AG04449 (cell line): Measurements from ENCODE around the gene GJD3.

Experiments used
- CTCF ChIA-PET: fragments of 350-600 bp; formaldehyde crosslinking; extraction: SDS; loops from one replicate; lab custom pipeline; 2021; ENCODE audit warnings: antibody characterized with exemption; lab: Yijun Ruan, JAX
- POLR2A ChIA-PET: fragments of 400-600, 350-600 bp; formaldehyde crosslinking; extraction: SDS; loops from one replicate; lab custom pipeline; 2020; ENCODE audit warnings: antibody characterized with exemption, inconsistent platforms; lab: Yijun Ruan, JAX
- DNase-seq: peaks from one replicate; pipeline ENCODE4 v3.0.0-alpha.2; 2010; ENCODE audit warnings: low read depth, low spot score
- H3K4me3 ChIP-seq: 2 replicates; pipeline ENCODE4 v1.5.1; 2011; ENCODE audit warnings: low read depth, mild to moderate bottlenecking, control low read depth, low read length
- TF ChIP-seq, protein P1 (sequence below): IDR thresholded peaks from one replicate; pipeline ENCODE4 v1.5.1; 2011; ENCODE audit warnings: mild to moderate bottlenecking, moderate library complexity, low read length, control low read depth, inconsistent platforms; ENCODE audit not compliant: insufficient read depth; ENCODE audit errors: missing control alignments

GJD3 gene

DNA sequence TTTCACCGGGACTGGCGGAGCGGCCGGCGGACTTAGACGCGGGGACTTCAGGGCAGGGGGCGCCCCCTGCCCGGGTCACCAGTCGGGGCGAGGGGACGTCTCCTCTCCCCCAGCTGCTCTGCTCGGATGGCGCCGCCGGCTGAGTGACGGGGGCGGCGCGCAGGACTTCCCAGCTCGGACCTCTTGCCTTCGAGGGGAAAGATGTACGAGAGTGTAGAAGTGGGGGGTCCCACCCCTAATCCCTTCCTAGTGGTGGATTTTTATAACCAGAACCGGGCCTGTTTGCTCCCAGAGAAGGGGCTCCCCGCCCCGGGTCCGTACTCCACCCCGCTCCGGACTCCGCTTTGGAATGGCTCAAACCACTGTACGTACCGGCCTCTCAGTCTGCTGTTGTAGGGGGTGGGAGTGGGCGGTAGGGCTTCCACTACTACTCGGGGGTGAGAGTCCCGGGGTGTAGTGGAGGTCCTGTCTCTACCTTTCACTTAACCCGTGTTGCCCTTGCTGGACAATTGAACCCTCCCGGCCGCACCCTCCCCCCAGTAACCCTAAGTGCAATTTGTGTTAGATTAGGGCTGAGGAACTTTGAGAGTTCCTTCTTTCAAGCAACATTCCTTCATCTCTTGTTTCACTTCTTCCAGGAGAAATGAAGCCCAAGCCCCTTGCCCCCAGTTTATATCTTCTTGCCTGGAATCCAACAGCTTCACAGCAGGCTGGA, 21.9 kb downstream of the GJD3 start:
- ChIA-PET CTCF (interaction anchor here (1.0 to 23.6 kb wide), 4 partner anchors 12 to 140 kb away, joined by 3 to 649 read pairs (median 44); partner anchors contain the start of gene RARA), POLR2A (no interaction called here)
- peak overlapping the region; percentile 62 for H3K4me3 ChIP-seq
- DNase-seq, result no peak
- TF ChIP-seq, protein P1, sequence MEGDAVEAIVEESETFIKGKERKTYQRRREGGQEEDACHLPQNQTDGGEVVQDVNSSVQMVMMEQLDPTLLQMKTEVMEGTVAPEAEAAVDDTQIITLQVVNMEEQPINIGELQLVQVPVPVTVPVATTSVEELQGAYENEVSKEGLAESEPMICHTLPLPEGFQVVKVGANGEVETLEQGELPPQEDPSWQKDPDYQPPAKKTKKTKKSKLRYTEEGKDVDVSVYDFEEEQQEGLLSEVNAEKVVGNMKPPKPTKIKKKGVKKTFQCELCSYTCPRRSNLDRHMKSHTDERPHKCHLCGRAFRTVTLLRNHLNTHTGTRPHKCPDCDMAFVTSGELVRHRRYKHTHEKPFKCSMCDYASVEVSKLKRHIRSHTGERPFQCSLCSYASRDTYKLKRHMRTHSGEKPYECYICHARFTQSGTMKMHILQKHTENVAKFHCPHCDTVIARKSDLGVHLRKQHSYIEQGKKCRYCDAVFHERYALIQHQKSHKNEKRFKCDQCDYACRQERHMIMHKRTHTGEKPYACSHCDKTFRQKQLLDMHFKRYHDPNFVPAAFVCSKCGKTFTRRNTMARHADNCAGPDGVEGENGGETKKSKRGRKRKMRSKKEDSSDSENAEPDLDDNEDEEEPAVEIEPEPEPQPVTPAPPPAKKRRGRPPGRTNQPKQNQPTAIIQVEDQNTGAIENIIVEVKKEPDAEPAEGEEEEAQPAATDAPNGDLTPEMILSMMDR, result no peak

DNA sequence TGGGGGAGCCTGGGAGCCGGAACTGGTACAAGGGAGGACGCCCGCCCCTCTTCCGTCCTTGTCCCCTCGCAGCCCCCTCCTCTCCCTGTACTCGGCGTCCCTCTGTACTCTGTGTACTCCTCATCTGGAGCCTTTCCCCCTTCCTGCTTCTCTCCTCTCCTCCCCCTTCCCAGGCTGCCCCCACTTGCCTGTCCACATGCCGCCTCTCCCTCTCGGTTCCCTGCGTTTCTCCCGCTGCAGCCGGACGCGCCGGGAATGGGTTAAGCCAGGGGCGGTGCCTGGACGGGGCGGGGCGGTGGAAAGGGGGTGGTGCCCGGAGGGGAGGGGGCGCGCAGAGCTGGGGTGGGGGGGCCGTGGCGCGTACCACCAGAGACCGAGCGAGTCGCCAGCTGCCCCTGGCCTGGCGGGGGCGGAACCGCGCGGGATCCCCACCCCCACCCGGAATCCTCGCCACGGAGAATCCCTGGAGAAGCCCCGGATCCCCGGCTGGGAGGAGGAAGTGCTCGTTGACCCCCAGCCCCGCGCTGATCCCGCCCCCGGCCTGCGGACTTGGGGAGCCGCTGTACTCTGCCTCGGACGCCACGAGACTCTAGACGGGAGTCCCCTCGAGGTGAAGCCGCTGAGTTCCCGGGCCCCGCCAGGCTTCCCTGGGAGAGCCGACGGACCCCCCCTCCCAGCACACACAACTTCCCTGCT, 22.6 kb downstream of the GJD3 start:
- POLR2A ChIA-PET, result no interaction called here
- DNase-seq, result no peak
- peak overlapping the region; percentile 62 for H3K4me3 ChIP-seq
- CTCF ChIA-PET, result interaction anchor here (1.0 to 23.6 kb wide), 4 partner anchors 12 to 140 kb away, joined by 3 to 649 read pairs (median 42); partner anchors contain the start of gene RARA
- TF ChIP-seq, protein P1, result no peak

DNA sequence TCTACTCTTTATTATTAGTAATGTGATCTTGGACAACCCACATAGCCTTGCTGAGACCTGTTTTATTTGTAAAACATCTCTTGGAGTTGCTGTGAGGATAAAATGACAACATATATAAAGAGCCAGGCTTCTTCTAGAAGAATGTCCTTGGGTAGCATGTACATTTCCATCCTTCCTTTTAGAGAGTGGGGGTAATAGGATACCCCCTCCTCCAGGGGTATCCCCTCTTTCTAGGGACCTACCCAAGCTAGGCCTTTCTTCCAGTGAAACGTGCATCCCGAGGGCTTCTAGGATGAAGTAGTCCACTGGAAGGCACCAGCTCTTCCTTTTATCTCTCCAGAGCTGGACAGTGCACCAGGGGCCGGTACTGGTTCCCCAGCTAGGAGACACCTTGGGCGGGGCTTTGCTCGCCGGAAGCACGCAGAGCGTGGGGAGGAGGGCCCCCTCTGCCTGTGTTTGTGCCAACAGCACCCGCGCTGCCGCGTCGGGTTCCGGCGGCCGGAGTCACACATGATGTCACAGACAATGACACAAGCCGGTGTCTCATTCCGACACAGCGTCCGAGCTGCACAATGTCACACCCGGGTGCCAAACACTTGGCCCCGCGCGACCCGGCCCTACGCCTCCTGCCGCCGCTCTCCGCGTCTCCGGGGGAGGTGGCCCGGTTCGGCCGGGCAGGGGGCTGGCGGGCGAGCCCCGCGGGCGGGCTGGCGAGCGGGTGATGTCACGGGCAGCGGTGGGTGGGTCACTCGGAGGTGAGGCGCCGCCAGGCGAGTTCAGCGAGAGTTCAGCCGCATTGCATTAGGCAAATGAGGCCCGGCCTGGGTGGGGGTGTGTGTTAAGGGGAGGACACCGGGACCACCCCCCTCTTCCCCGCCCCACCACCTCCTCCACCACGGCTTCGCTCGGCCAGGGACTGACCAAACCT, 23.4 kb downstream of the GJD3 start:
- H3K4me3 ChIP-seq, result peak overlapping the region; percentile 62
- ChIA-PET CTCF (interaction anchor here (1.6 to 23.6 kb wide), 3 partner anchors 13 to 36 kb away, joined by 4 to 649 read pairs (median 79); partner anchors contain the start of gene RARA), POLR2A (no interaction called here)
- TF ChIP-seq, protein P1, result no peak
- no peak for DNase-seq

DNA sequence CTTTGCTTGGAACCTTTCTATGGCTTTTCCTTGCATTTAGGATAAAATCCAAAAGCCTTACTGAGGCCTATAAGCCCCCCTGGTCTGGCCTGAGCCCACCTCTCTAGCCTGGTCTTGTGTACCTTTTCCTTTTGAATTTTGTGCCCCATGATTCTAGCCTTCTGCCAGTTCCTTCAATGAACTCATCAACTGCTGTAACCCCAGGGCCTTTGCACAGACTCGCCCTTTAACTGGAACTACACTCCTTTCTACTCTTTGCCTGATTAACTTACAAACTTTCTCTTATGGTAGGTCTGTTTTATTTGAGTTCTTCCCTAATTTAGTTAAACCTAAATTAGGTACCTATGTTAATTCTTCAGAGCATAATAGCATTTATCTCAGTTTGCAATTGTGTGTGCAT, 24.2 kb downstream of the GJD3 start:
- CTCF ChIA-PET, result interaction anchor here (1.6 to 23.6 kb wide), 3 partner anchors 12 to 36 kb away, joined by 4 to 649 read pairs (median 79); partner anchors contain the start of gene RARA
- TF ChIP-seq, protein P1, result no peak
- DNase-seq, result no peak
- H3K4me3 ChIP-seq, result no peak overlapping the region
- POLR2A ChIA-PET, result no interaction called here

DNA sequence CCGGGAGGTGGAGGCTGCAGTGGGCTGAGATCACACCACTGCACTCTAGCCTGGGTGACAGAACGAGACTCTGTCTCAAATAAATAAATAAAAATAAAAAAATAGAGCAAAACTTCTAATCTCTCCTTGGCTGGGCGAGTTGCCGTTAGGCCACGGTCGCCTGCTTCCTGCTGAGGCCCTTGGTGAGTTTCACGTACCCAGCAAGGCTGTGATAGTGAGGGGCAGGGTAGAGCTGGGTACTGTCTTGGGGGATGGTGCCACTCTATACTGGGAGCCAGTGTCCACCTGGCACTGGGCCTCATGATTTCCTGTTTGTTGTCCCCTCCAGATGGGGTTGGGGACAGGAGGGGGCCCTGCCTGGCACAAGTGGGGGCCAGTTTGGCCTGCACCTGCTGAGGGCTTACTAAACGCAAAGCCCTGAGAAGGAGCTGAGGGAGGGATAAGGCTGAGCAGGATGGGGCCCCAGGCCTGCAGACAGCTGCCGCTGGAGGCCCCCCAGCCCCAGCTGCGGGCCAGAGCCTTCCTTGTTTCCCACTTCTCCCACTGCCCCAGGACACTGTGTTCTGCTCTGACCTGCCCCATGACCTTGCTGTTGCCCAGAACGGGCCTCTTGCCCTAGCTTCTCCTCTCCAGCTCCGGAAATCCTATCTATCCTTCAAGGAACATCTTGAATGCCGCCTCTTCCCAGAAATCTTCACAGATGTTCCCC, 25.4 kb downstream of the GJD3 start:
- TF ChIP-seq, protein P1, result no peak
- ChIA-PET POLR2A (no interaction called here), CTCF (interaction anchor here (1.1 to 9.6 kb wide), 3 partner anchors 15 to 76 kb away, joined by 3 to 79 read pairs (median 4); no protein-coding TSS in a partner anchor)
- no peak overlapping the region for H3K4me3 ChIP-seq
- no peak for DNase-seq
